K562 (cell line): ENCODE results near the gene DDX41. TPM values are rescaled to one million over a fixed set of nuclear protein-coding genes. Genes with fewer than 3 reads are reported as not detected.

Experiments used
- CTCF ChIP-seq, 3 experiments: IDR thresholded peaks in 2 of 3; conservative IDR thresholded peaks in 1 of 3; 2 replicates each; pipeline ENCODE4 v1.5.1; 2011 to 2012; ENCODE audit warnings: low read length in 3 of 3, mild to moderate bottlenecking in 3 of 3, control low read depth in 2 of 3, improper control_type of control experiment in 1 of 3, inconsistent platforms in 1 of 3, low read depth in 1 of 3, mixed read lengths in 1 of 3, moderate library complexity in 1 of 3; ENCODE audit not compliant: insufficient read depth in 2 of 3
- KDM5B ChIP-seq: fragments of 200-600 bp; sonication (generic); IDR thresholded peaks from 2 replicates; pipeline ENCODE4 v1.6.1; 2012; ENCODE audit warnings: low read depth, mild to moderate bottlenecking, moderate library complexity, low read length, control low read depth, inconsistent platforms; ENCODE audit not compliant: insufficient replicate concordance
- NUFIP1 ChIP-seq: fragments of 450-650 bp; IDR thresholded peaks from 2 replicates; pipeline ENCODE4 v1.6.1; 2018; ENCODE audit not compliant: partially characterized antibody
- PKNOX1 ChIP-seq: fragments of 450-650 bp; IDR thresholded peaks from 2 replicates; pipeline ENCODE4 v1.6.1; 2016
- SFPQ ChIP-seq: fragments of 200-400 bp; formaldehyde crosslinking; IDR thresholded peaks from 2 replicates; pipeline ENCODE4 v1.6.1; 2017; ENCODE audit warnings: mild to moderate bottlenecking, low read depth, low read length, moderate library complexity
- SRSF9 ChIP-seq: fragments of 200-400 bp; formaldehyde crosslinking; IDR thresholded peaks from 2 replicates; pipeline ENCODE4 v1.6.1; 2017; ENCODE audit warnings: low read depth, low read length, borderline replicate concordance
- THRAP3 ChIP-seq: fragments of 450-650 bp; IDR thresholded peaks from 2 replicates; pipeline ENCODE4 v1.6.1; 2016; ENCODE audit warnings: mild to moderate bottlenecking, inconsistent platforms, borderline replicate concordance
- ZNF318 ChIP-seq, 2 experiments: fragments of 450-650 bp; IDR thresholded peaks; 2 replicates each; pipeline ENCODE4 v1.6.1; 2016; ENCODE audit warnings: mild to moderate bottlenecking in 2 of 2, borderline replicate concordance in 1 of 2, low read depth in 1 of 2, moderate library complexity in 1 of 2
- ZNF395 ChIP-seq: fragments of 200-800 bp; sonication (Bioruptor generic); IDR thresholded peaks from 2 replicates; pipeline ENCODE4 v1.6.1; 2017; ENCODE audit warnings: missing genetic modification characterization, missing compliant biosample characterization
- polyA plus RNA-seq, 8 experiments: library from polyadenylated mRNA; depleted of rRNA in 4 of 8; stranded (reverse) in 5 of 8; unstranded in 3 of 8; fragments of >200 nt; fragmentation: Nextera tagmentation in 2 of 8; fragmentation: Illumina TruSeq in 1 of 8; extraction: Ambion mirVana in 2 of 8; extraction: Trizol in 1 of 8; gene quantifications; 2 replicates each; pipeline versions ENCODE4 v1.2.1 to v1.2.3, GENCODE V29; 2011 to 2014; ENCODE audit warnings: inconsistent platforms in 1 of 8, missing spikeins in 1 of 8
- total RNA-seq, 7 experiments: library from RNA; depleted of rRNA in 6 of 7; stranded (reverse); fragments of >200 nt in 6 of 7; fragmentation: Illumina TruSeq in 2 of 7; extraction: Trizol in 2 of 7; gene quantifications; 2 replicates each; pipeline versions ENCODE4 v1.2.1 to v1.2.3, GENCODE V29; 2011 to 2021; ENCODE audit warnings: low replicate concordance in 1 of 7

DDX41 gene
- total and polyA plus RNA-seq, 9 of the 15 experiments (the other 6 are each of a cell fraction or from before 2014, with no cell fraction given) = 38.2 to 284 (median 116) TPM

GRCh38 chr5:177508221-177508611, 8.5 kb downstream of the DDX41 start (continued):
- TF ChIP-seq PKNOX1 (no peak), CTCF (IDR thresholded peaks at IDR 0.05 in 2 of 3, conservative IDR thresholded peaks at IDR 0.05 in 1 of 3; ENCODE audit: insufficient read depth in 2 of 3, low read depth in 1 of 3, low read length in 3 of 3) (no peak), NUFIP1 (no peak), SRSF9 (no peak), ZNF395 (CRISPR knock-in tag) (no peak), SFPQ (no peak), KDM5B (no peak), THRAP3 (0 out of 2 replicates have a peak, but pooled peaks have one; percentile 52), ZNF318 (IDR thresholded peaks at IDR 0.05; ENCODE audit: borderline replicate concordance in 1 of 2, low read depth in 1 of 2) (no peak)
